Endothelial cell of umbilical vein (primary cell): ENCODE data around the gene TMEM119. TPM values are rescaled to one million over a fixed set of nuclear protein-coding genes. Genes with fewer than 3 reads are reported as not detected.

Source experiments
- BruUV-seq: library from RNA; stranded (reverse); fragments of 400-500 nt; replicated peaks from 2 replicates; lab custom pipeline; 2021; lab: Mats Ljungman, UMichigan
- CTCF ChIA-PET: fragments of 300-600, 350-600 bp; sonication (Branson Sonifier 250); formaldehyde crosslinking; loops from one replicate; lab custom pipeline; 2021; ENCODE audit warnings: antibody characterized with exemption, inconsistent platforms; lab: Charles Lee
- POLR2A ChIA-PET: fragments of 300-600, 350-600 bp; sonication (Branson Sonifier 250); formaldehyde crosslinking; loops from one replicate; lab custom pipeline; 2021; ENCODE audit warnings: antibody characterized with exemption, inconsistent platforms; lab: Charles Lee
- DNase-seq: peaks from one replicate; pipeline ENCODE4 v3.0.0-alpha.2; 2011; ENCODE audit warnings: low read depth, low spot score
- FAIRE-seq: peaks from 2 replicates; lab custom pipeline; 2011; peaks lifted over from hg19 to GRCh38; lab: Jason Lieb, UNC
- H2AFZ ChIP-seq: 2 replicates; pipeline ENCODE4 v1.6.0; 2012; ENCODE audit warnings: low read depth, low read length, control low read depth, inconsistent platforms
- H3K27ac ChIP-seq: 2 replicates; pipeline ENCODE4 v1.5.1; 2011; ENCODE audit warnings: low read depth, mild to moderate bottlenecking, control low read depth, low read length, moderate library complexity; ENCODE audit not compliant: insufficient read depth
- H3K27me3 ChIP-seq, 2 experiments: 2 replicates each; pipeline versions ENCODE4 v1.6.0 to v1.6.1; 2011; ENCODE audit warnings: low read length in 2 of 2, mixed read lengths in 1 of 2; ENCODE audit not compliant: control insufficient read depth in 2 of 2, insufficient read depth in 2 of 2
- H3K36me3 ChIP-seq, 2 experiments: 2 replicates in 1 of 2; 3 replicates in 1 of 2; pipeline ENCODE4 v1.5.1; 2011; ENCODE audit warnings: low read length in 2 of 2, mild to moderate bottlenecking in 1 of 2, moderate library complexity in 1 of 2; ENCODE audit not compliant: control insufficient read depth in 2 of 2, insufficient read depth in 2 of 2; ENCODE audit errors: extremely low read depth in 1 of 2
- H3K4me1 ChIP-seq: 3 replicates; pipeline ENCODE4 v1.5.1; 2011; ENCODE audit warnings: mild to moderate bottlenecking, low read length; ENCODE audit not compliant: control insufficient read depth, insufficient read depth; ENCODE audit errors: extremely low read depth
- H3K4me2 ChIP-seq: 2 replicates; pipeline ENCODE4 v1.6.1; 2011; ENCODE audit warnings: low read length, control low read depth, mixed read lengths; ENCODE audit not compliant: insufficient read depth
- H3K4me3 ChIP-seq, 3 experiments: fragments of 200-600 bp in 1 of 3; sonication (generic), shearing (Covaris generic) in 1 of 3; replicated peaks in 1 of 3; 2 replicates each; pipeline ENCODE4 v1.5.1; 2011 to 2016; ENCODE audit warnings: control low read depth in 3 of 3, low read length in 3 of 3, mild to moderate bottlenecking in 2 of 3, inconsistent platforms in 1 of 3, low read depth in 1 of 3, moderate library complexity in 1 of 3; ENCODE audit not compliant: insufficient read depth in 1 of 3
- H3K79me2 ChIP-seq: 2 replicates; pipeline ENCODE4 v1.6.0; 2012; ENCODE audit warnings: low read length, inconsistent platforms; ENCODE audit not compliant: control insufficient read depth, insufficient read depth
- H3K9ac ChIP-seq: replicated peaks from 2 replicates; pipeline ENCODE3; 2011; ENCODE audit warnings: low read length, control low read depth; ENCODE audit not compliant: insufficient read depth; ENCODE audit errors: extremely low read depth
- H3K9me1 ChIP-seq: replicated peaks from 3 replicates; pipeline ENCODE4 v1.6.0; 2011; ENCODE audit warnings: mild to moderate bottlenecking, low read length; ENCODE audit not compliant: control insufficient read depth, insufficient read depth; ENCODE audit errors: extremely low read depth
- H3K9me3 ChIP-seq: replicated peaks from 2 replicates; pipeline ENCODE4 v1.5.1; 2012; ENCODE audit warnings: low read length, inconsistent platforms; ENCODE audit not compliant: control insufficient read depth, insufficient read depth
- H4K20me1 ChIP-seq: replicated peaks from 2 replicates; pipeline ENCODE3; 2011; ENCODE audit warnings: mild to moderate bottlenecking, low read length; ENCODE audit not compliant: control insufficient read depth, insufficient read depth; ENCODE audit errors: extremely low read depth
- EZH2 ChIP-seq: IDR thresholded peaks from 2 replicates; pipeline ENCODE4 v1.6.1; 2012; ENCODE audit warnings: borderline replicate concordance, low read depth, mild to moderate bottlenecking, moderate library complexity, low read length, inconsistent platforms; ENCODE audit not compliant: severe bottlenecking
- FOS ChIP-seq: IDR thresholded peaks from 2 replicates; pipeline ENCODE4 v1.6.1; 2011; ENCODE audit warnings: mild to moderate bottlenecking, low read length, moderate library complexity, borderline replicate concordance; ENCODE audit not compliant: insufficient read depth
- GATA2 ChIP-seq: IDR thresholded peaks from 2 replicates; pipeline ENCODE4 v1.7.0; 2011; ENCODE audit warnings: low read depth, mild to moderate bottlenecking, moderate library complexity, mixed read lengths, low read length; ENCODE audit not compliant: insufficient read length, insufficient read depth
- JUN ChIP-seq: IDR thresholded peaks from 2 replicates; pipeline ENCODE4 v1.6.1; 2011; ENCODE audit warnings: borderline replicate concordance, low read depth; ENCODE audit not compliant: insufficient read length, insufficient read depth
- MYC ChIP-seq: IDR thresholded peaks from one replicate; pipeline ENCODE4 v1.6.1; 2011; ENCODE audit warnings: mild to moderate bottlenecking, low read depth, low read length
- POLR2A ChIP-seq: IDR thresholded peaks from 2 replicates; pipeline ENCODE4 v1.6.1; 2012; ENCODE audit warnings: low read depth, mild to moderate bottlenecking, control low read depth, low read length
- POLR2AphosphoS5 ChIP-seq: IDR thresholded peaks from 2 replicates; pipeline ENCODE4 v1.6.1; 2012; ENCODE audit warnings: low read depth, mild to moderate bottlenecking, control low read depth, low read length, moderate library complexity; ENCODE audit not compliant: insufficient read depth
- dilution Hi-C: fragments of 300-500 bp; cut with MboI; formaldehyde crosslinking; loops from one replicate; pipeline ENCODE4 v1.15.0; 2019; ENCODE audit warnings: low sequenced_read_pairs; ENCODE audit not compliant: extremely low pct_ligation_motif_present
- intact Hi-C: fragments of 100-400 bp; cut with micrococcal nuclease; formaldehyde crosslinking; loops from one replicate; pipeline ENCODE4 v1.10.0; 2022
- polyA plus RNA-seq, 4 experiments: library from polyadenylated mRNA; depleted of rRNA in 3 of 4; stranded (reverse) in 3 of 4; unstranded in 1 of 4; fragments of >200 nt; gene quantifications; 2 replicates each; pipeline versions ENCODE4 v1.2.1 to v1.2.3, GENCODE V29; 2011 to 2012; ENCODE audit warnings: missing spikeins in 1 of 4
- total RNA-seq: library from RNA; stranded (reverse); gene quantifications from 2 replicates; pipeline ENCODE4 v1.2.3, GENCODE V29; 2021
- TF ChIP-seq, protein P1 (sequence below): IDR thresholded peaks from 2 replicates; pipeline ENCODE4 v1.6.1; 2011; ENCODE audit not compliant: insufficient read depth, insufficient read length
- TF ChIP-seq, protein P2 (sequence below), 2 donors: IDR thresholded peaks; 1 replicate in 1 of 2; 2 replicates in 1 of 2; pipeline ENCODE4 v1.5.1; 2011; ENCODE audit warnings: low read length in 2 of 2, mild to moderate bottlenecking in 2 of 2, moderate library complexity in 2 of 2, control low read depth in 1 of 2, inconsistent platforms in 1 of 2, low read depth in 1 of 2; ENCODE audit not compliant: insufficient read depth in 1 of 2; ENCODE audit errors: extremely low read depth in 1 of 2

Gene TMEM119
- total and polyA plus RNA-seq, 2 donors (not counting 3 experiments of a cell fraction or from before 2014, with no cell fraction given) = not detected

DNA sequence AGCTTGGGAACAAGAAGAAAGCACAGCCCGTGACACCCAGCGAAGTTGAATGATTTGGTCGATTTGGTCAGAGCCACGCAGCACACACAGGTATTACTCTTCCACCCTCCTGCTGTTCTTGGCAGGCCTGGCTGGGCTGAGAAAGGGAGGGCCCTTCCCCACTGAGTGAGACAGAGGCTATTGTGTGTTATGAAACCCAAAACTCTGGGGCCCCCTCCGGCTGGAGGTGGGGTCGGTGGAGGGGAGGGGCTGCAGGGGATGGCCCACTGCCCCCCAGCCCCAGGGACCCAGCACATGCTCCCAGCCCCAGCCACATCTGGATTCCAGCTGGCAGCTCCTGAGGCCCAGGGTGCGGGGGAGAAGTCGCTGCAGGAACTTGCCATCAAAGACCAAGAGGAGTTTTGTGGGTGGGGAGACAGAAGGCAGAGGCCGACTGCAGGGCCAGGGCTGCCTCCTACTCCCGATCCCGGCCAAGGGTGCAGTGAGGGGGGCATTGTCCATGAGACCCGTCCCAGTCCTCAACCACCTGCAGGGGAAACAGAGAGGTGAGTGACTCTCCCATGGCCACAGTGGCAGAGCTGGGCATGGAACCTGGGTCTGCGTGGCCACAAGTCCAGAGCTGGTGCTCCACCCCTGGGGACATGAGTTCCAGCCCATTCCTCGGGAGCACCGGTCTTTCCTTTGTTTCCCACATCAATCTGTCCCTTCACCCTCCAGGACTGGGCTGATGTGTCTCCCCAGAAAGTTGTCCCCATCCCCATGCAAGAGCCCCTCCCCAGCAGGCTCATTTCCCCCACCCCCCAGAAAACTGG, 8.7 kb downstream of the TMEM119 start:
- FAIRE-seq = no peak
- no peaks in the 10 kb centered on the region for H3K36me3 ChIP-seq
- POLR2A ChIA-PET = no interaction called here
- no peak for TF ChIP-seq GATA2
- no peak for TF ChIP-seq MYC
- no peak for TF ChIP-seq FOS
- no peak for TF ChIP-seq EZH2
- TF ChIP-seq JUN = no peak
- TF ChIP-seq, protein P1, sequence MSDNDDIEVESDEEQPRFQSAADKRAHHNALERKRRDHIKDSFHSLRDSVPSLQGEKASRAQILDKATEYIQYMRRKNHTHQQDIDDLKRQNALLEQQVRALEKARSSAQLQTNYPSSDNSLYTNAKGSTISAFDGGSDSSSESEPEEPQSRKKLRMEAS = no peak
- no peak for TF ChIP-seq POLR2A
- TF ChIP-seq, protein P2, sequence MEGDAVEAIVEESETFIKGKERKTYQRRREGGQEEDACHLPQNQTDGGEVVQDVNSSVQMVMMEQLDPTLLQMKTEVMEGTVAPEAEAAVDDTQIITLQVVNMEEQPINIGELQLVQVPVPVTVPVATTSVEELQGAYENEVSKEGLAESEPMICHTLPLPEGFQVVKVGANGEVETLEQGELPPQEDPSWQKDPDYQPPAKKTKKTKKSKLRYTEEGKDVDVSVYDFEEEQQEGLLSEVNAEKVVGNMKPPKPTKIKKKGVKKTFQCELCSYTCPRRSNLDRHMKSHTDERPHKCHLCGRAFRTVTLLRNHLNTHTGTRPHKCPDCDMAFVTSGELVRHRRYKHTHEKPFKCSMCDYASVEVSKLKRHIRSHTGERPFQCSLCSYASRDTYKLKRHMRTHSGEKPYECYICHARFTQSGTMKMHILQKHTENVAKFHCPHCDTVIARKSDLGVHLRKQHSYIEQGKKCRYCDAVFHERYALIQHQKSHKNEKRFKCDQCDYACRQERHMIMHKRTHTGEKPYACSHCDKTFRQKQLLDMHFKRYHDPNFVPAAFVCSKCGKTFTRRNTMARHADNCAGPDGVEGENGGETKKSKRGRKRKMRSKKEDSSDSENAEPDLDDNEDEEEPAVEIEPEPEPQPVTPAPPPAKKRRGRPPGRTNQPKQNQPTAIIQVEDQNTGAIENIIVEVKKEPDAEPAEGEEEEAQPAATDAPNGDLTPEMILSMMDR (IDR thresholded peaks at IDR 0.05; ENCODE audit: extremely low read depth in 1 of 2, insufficient read depth in 1 of 2, low read depth in 1 of 2, low read length in 2 of 2) = no peak
- TF ChIP-seq POLR2AphosphoS5 = no peak
- H3K9me1 ChIP-seq = no peaks in the 10 kb centered on the region
- H3K4me1 ChIP-seq = no peaks in the 10 kb centered on the region
- no peaks in the 10 kb centered on the region for H3K9me3 ChIP-seq
- H3K4me2 ChIP-seq = no peak overlapping the region
- H3K79me2 ChIP-seq = no peaks in the 10 kb centered on the region
- no peaks in the 10 kb centered on the region for H4K20me1 ChIP-seq
- CTCF ChIA-PET = no interaction called here
- no peak overlapping the region for H2AFZ ChIP-seq
- H3K9ac ChIP-seq = no peak overlapping the region
- BruUV-seq = no TSS peak
- H3K27me3 ChIP-seq = peaks cover 0 to 4% of the 10 kb centered on the region in 2 experiments
- DNase-seq = no peak
- dilution Hi-C loops (no loop called here), intact Hi-C loops (no loop called here)
- no peak overlapping the region for H3K4me3 ChIP-seq
- H3K27ac ChIP-seq = no peak overlapping the region
